NB4 (cell line): ENCODE measurements around the gene CA10.

Experiments
- DNase-seq: peaks from one replicate; pipeline ENCODE4 v3.0.0; 2010; ENCODE audit warnings: low read depth
- H3K4me3 ChIP-seq: one replicate; pipeline ENCODE4 v1.5.1; 2011; ENCODE audit warnings: mild to moderate bottlenecking, low read depth, low read length, moderate library complexity
- CTCF ChIP-seq: IDR thresholded peaks from one replicate; pipeline ENCODE4 v1.5.1; 2012; ENCODE audit warnings: low read depth, low read length
- MAX ChIP-seq: IDR thresholded peaks from 2 replicates; pipeline ENCODE4 v1.6.1; 2011; ENCODE audit warnings: low read depth, low read length
- MYC ChIP-seq: IDR thresholded peaks from 2 replicates; pipeline ENCODE4 v1.6.1; 2011; ENCODE audit warnings: low read depth, low read length
- POLR2A ChIP-seq: IDR thresholded peaks from 2 replicates; pipeline ENCODE4 v1.6.1; 2011; ENCODE audit warnings: mild to moderate bottlenecking; ENCODE audit not compliant: insufficient read length; ENCODE audit errors: extremely low read depth

CA10 gene

GRCh38 chr17:51636291-51636690 is 522.2 kb downstream of the CA10 start:
- DNase-seq, result no peak
- no peak for TF ChIP-seq CTCF
- no peak for TF ChIP-seq MYC
- TF ChIP-seq POLR2A, result no peak
- no peak for TF ChIP-seq MAX
- no peak overlapping the region for H3K4me3 ChIP-seq

GRCh38 chr17:51630101-51630671 is 528.3 kb downstream of the CA10 start:
- no peak for TF ChIP-seq POLR2A
- TF ChIP-seq CTCF, result no peak
- TF ChIP-seq MYC, result no peak
- TF ChIP-seq MAX, result no peak
- H3K4me3 ChIP-seq, result no peak overlapping the region
- DNase-seq, result no peak

- no peak for DNase-seq
- H3K4me3 ChIP-seq, result no peak overlapping the region
- no peak for TF ChIP-seq MYC
- TF ChIP-seq CTCF, result no peak
- no peak for TF ChIP-seq POLR2A
- TF ChIP-seq MAX, result no peak
These were observed 529.3 kb downstream of the CA10 start for GRCh38 chr17:51629232-51629631.

- DNase-seq, result no peak
- no peak overlapping the region for H3K4me3 ChIP-seq
- TF ChIP-seq MYC, result no peak
- TF ChIP-seq POLR2A, result no peak
These were observed 530.7 kb downstream of the CA10 start for GRCh38 chr17:51627779-51628178.

- no peak for DNase-seq
- TF ChIP-seq CTCF, result no peak
- TF ChIP-seq MAX, result no peak
- TF ChIP-seq POLR2A, result no peak
- TF ChIP-seq MYC, result no peak
- H3K4me3 ChIP-seq, result no peak overlapping the region
These were observed 540.0 kb downstream of the CA10 start for GRCh38 chr17:51618476-51618875.

GRCh38 chr17:51617986-51618385 is 540.5 kb downstream of the CA10 start:
- TF ChIP-seq POLR2A (no peak), MAX (no peak), CTCF (no peak), MYC (no peak)
- DNase-seq, result no peak
- H3K4me3 ChIP-seq, result no peak overlapping the region
